PFSK-1 (cell line): ENCODE data around the gene UBE2V1.

Experiments used
- POLR2AphosphoS5 ChIP-seq: IDR thresholded peaks from 2 replicates; pipeline ENCODE4 v1.6.1; 2012; ENCODE audit warnings: low read depth, mild to moderate bottlenecking, control low read depth, low read length, moderate library complexity
- TAF1 ChIP-seq: IDR thresholded peaks from 2 replicates; pipeline ENCODE4 v1.6.1; 2012; ENCODE audit warnings: low read length, control low read depth, borderline replicate concordance; ENCODE audit not compliant: insufficient read depth

- TF ChIP-seq POLR2AphosphoS5 (no peak), TAF1 (no peak)
Measured at GRCh38 chr20:50122763-50123162, 9.8 kb upstream of the UBE2V1 start.
